Karpas-422 (cell line): ENCODE measurements around the gene UNC5C. TPM values are rescaled to one million over a fixed set of nuclear protein-coding genes. Genes with fewer than 3 reads are reported as not detected.

Source experiments
- DNase-seq: peaks from one replicate; pipeline ENCODE4 v3.0.0-alpha.2; 2015
- H2AFZ ChIP-seq: fragments of 200-600 bp; sonication (generic); 2 replicates; pipeline ENCODE4 v1.6.1; 2014; ENCODE audit warnings: antibody characterized with exemption, low read length, mixed read lengths
- H3K27ac ChIP-seq: fragments of 200-600 bp; sonication (generic); 2 replicates; pipeline ENCODE4 v1.5.1; 2014; ENCODE audit warnings: mild to moderate bottlenecking, low read length, moderate library complexity
- H3K27me3 ChIP-seq: fragments of 200-600 bp; sonication (generic); 2 replicates; pipeline ENCODE4 v1.6.1; 2014; ENCODE audit warnings: low read length, mixed read lengths
- H3K36me3 ChIP-seq: fragments of 200-600 bp; sonication (generic); 2 replicates; pipeline ENCODE4 v1.6.1; 2014; ENCODE audit warnings: low read length, mixed read lengths; ENCODE audit not compliant: insufficient read depth
- H3K4me1 ChIP-seq: fragments of 200-600 bp; sonication (generic); 2 replicates; pipeline ENCODE4 v1.6.1; 2014; ENCODE audit warnings: mild to moderate bottlenecking, low read length, mixed read lengths
- H3K4me2 ChIP-seq: fragments of 200-600 bp; sonication (generic); 2 replicates; pipeline ENCODE4 v1.6.1; 2014; ENCODE audit warnings: low read length, low read depth, mild to moderate bottlenecking; ENCODE audit not compliant: poor library complexity, severe bottlenecking
- H3K4me3 ChIP-seq: fragments of 200-600 bp; sonication (generic); 2 replicates; pipeline ENCODE4 v1.5.1; 2014; ENCODE audit warnings: mild to moderate bottlenecking, antibody characterized with exemption, low read length, mixed read lengths
- H3K79me2 ChIP-seq: fragments of 200-600 bp; sonication (generic); 2 replicates; pipeline ENCODE4 v1.6.1; 2014; ENCODE audit warnings: mild to moderate bottlenecking, low read length, mixed read lengths
- H3K9ac ChIP-seq: fragments of 200-600 bp; sonication (generic); 2 replicates; pipeline ENCODE4 v1.6.0; 2014; ENCODE audit warnings: low read length
- H3K9me2 ChIP-seq: fragments of 200-600 bp; sonication (generic), shearing (Covaris generic); replicated peaks from 2 replicates; pipeline ENCODE4 v1.6.0; 2014; ENCODE audit warnings: mild to moderate bottlenecking, low read length, moderate library complexity; ENCODE audit not compliant: insufficient read depth
- H3K9me3 ChIP-seq: fragments of 300-700, 200-600 bp; sonication (generic); 2 replicates; pipeline ENCODE4 v1.6.1; 2014; ENCODE audit warnings: low read length, mixed read lengths
- H4K20me1 ChIP-seq: fragments of 200-600 bp; sonication (generic); 2 replicates; pipeline ENCODE4 v1.6.1; 2014; ENCODE audit warnings: mild to moderate bottlenecking, antibody characterized with exemption, low read length, low read depth; ENCODE audit not compliant: insufficient read depth
- total RNA-seq: library from RNA; depleted of rRNA; stranded (reverse); fragments of >200 nt; shearing (Covaris generic); gene quantifications from 2 replicates; pipeline ENCODE4 v1.2.3, GENCODE V29; 2014; ENCODE audit warnings: low replicate concordance

UNC5C gene
- total RNA-seq, 1 experiment from 2014 or later = not detected

DNA sequence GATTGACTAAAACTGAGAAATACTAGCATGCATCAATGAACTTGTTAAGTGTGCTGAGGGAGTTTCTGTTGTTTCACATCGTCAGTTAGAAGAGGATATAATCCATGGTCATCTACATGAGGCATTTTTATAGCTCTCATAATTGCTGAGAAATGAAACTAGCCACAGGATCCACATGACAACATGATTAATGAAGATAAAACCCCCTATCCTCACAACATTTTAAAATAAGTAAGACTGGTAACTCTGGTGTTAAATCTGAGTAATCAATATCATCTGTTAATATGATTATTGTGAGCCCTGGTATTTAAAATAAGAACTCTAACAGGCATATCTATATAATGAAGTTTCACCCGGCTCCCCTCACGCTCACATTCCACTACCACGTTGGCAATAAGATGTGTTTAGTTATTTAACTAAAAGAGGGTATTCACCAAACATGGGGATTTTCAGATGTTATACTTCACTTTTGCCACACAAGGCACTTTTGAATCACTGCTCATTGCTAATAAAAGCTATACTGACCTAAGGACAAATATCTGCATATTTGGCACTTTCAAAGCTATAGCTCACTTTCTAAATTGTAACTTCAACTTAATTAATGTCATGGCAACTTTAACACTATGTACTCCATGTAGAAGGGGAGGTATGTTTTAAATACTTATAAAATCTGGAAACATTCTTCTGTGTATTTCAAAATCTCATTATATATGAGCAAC lies 6.7 kb downstream of the UNC5C start:
- no peak overlapping the region for H3K9ac ChIP-seq
- no peaks in the 10 kb centered on the region for H4K20me1 ChIP-seq
- no peak for DNase-seq
- H3K4me2 ChIP-seq = no peak overlapping the region
- H3K9me3 ChIP-seq = no peaks in the 10 kb centered on the region; the same call in none of the 2 replicates
- no peak overlapping the region for H2AFZ ChIP-seq
- no peaks in the 10 kb centered on the region for H3K79me2 ChIP-seq
- no peaks in the 10 kb centered on the region for H3K36me3 ChIP-seq
- no peak overlapping the region for H3K4me3 ChIP-seq
- H3K9me2 ChIP-seq = no peaks in the 10 kb centered on the region
- H3K4me1 ChIP-seq = no peaks in the 10 kb centered on the region
- H3K27me3 ChIP-seq = no peaks in the 10 kb centered on the region
- no peak overlapping the region for H3K27ac ChIP-seq

DNA sequence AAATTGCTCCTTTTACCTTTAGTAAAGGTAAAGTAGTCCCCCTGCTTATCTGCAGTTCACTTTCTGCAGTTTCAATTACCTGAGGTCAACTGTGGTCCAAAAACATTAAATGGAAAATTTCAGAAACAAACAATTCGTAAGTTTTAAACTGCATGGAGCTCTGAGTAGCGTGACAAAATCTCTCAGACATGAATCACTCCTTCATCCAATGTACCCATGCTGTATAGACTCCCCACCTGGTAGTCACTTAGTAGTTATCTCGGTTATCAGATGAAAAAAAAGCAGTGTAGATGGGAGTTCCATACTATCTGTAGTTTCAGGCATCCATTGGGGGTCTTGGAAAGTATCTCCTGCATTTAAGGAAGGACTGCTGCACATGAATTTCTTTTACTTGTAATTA lies 7.7 kb downstream of the UNC5C start:
- Histone ChIP-seq H2AFZ (no peak overlapping the region), H3K4me1 (no peaks in the 10 kb centered on the region), H3K4me3 (no peak overlapping the region), H3K4me2 (no peak overlapping the region), H4K20me1 (no peaks in the 10 kb centered on the region), H3K9me2 (no peaks in the 10 kb centered on the region), H3K27ac (no peak overlapping the region), H3K9ac (no peak overlapping the region), H3K79me2 (no peaks in the 10 kb centered on the region), H3K9me3 (no peaks in the 10 kb centered on the region; the same call in none of the 2 replicates), H3K27me3 (no peaks in the 10 kb centered on the region), H3K36me3 (no peaks in the 10 kb centered on the region)
- no peak for DNase-seq

DNA sequence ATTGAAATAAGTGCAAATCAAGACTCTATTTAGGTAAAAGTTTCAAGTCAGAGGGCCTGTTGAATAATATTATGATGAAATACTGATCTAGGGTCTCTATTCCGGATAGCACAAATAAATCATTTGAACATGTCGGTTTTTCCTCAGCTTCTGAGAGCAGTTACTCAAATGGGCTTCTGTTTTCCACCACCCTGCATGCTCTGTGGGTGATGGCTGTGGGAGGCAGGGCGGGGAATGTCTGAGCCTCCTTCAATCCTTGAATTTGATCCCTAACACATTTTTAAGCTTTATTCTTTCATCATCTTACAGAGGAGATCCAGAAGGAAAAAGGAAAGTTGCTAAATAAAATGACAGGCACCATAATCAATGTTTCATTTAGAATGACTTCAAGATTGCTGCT lies 8.5 kb downstream of the UNC5C start:
- Histone ChIP-seq H3K4me1 (no peaks in the 10 kb centered on the region), H3K4me2 (no peak overlapping the region), H3K27me3 (no peaks in the 10 kb centered on the region), H4K20me1 (no peaks in the 10 kb centered on the region), H3K27ac (no peak overlapping the region), H3K9me3 (no peaks in the 10 kb centered on the region; the same call in 1 of the 2 replicates), H3K36me3 (no peaks in the 10 kb centered on the region), H3K9ac (no peak overlapping the region), H3K9me2 (no peaks in the 10 kb centered on the region), H3K4me3 (no peak overlapping the region), H3K79me2 (no peaks in the 10 kb centered on the region), H2AFZ (no peak overlapping the region)
- no peak for DNase-seq

DNA sequence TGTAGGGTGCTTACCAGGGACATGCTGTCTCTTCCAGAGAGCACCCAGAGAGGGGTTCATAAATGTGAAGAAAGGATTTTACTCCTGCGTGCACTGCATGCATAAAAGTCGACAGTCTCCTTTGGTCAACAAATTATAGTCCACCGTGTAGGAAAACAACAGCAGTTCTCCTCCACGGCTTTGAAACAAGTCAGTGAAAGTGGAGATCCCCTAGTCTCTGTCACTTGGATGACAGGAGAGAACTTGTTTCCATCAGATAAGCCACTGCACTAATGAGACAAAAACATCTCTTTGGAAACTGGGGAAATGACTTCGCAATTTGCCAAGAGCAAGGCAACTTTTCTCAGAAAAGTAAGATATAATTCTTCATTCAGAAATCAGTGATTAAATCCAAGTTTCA lies 9.7 kb downstream of the UNC5C start:
- no peak overlapping the region for H3K4me2 ChIP-seq
- H3K9me3 ChIP-seq = no peaks in the 10 kb centered on the region; the same call in 1 of the 2 replicates
- H2AFZ ChIP-seq = no peak overlapping the region
- H3K27me3 ChIP-seq = no peaks in the 10 kb centered on the region
- no peak overlapping the region for H3K27ac ChIP-seq
- no peaks in the 10 kb centered on the region for H3K9me2 ChIP-seq
- H3K9ac ChIP-seq = no peak overlapping the region
- no peaks in the 10 kb centered on the region for H3K36me3 ChIP-seq
- no peaks in the 10 kb centered on the region for H3K4me1 ChIP-seq
- H4K20me1 ChIP-seq = no peaks in the 10 kb centered on the region
- no peak overlapping the region for H3K4me3 ChIP-seq
- DNase-seq = no peak
- H3K79me2 ChIP-seq = no peaks in the 10 kb centered on the region

DNA sequence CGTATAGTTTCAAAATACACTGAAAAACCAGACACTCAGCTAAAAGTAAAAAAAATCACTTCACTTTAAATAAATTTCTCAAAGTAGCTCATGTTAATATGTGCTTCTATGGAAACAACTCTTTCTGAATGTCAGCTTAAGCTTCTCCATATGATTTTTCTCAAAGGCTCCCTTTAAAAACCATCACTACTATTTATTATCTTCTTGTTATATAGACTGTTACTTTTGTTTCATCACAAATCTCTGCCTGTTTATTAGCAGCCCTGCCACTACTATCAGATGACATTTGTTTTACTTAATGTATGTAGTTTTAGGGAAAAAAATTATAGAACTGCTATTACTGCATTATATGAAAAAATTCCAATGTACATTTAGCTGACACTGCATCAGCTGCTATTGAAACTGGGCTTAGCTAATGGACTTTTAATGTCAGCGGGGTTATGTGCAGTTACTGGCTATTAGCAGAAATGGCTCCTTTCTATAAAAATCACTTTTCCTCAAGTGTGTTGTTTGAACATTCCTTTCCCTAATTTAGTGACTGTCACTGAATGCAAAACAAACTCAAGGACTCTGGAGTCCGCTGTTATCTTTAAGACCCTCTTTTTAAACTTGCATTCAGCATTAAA lies 10.8 kb downstream of the UNC5C start:
- Histone ChIP-seq H3K9me3 (no peaks in the 10 kb centered on the region; the same call in 1 of the 2 replicates), H3K4me3 (no peak overlapping the region), H3K36me3 (no peaks in the 10 kb centered on the region), H3K79me2 (no peaks in the 10 kb centered on the region), H4K20me1 (no peaks in the 10 kb centered on the region), H3K27ac (no peak overlapping the region), H2AFZ (no peak overlapping the region), H3K4me2 (no peak overlapping the region), H3K9ac (no peak overlapping the region), H3K27me3 (no peaks in the 10 kb centered on the region), H3K4me1 (no peaks in the 10 kb centered on the region), H3K9me2 (no peaks in the 10 kb centered on the region)
- no peak for DNase-seq

DNA sequence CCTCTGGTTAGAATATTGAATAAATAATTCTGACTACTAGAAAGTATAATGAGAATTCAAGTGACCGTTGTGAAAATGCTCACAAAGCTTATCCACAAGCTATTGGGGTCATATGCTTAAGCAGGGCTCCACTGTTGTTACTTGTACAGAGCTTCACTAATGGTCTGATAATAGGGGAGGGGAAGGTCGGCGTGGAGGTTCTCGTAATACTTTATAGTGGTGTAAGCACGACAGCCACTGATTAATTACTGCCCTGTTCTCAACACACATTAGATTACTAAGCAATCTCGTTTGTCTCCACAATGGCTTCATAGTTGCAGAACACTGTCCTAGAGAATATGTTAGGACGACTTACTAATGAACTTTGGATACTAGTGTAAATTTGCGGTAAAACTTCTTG lies 11.6 kb downstream of the UNC5C start:
- no peak overlapping the region for H3K4me3 ChIP-seq
- H3K27me3 ChIP-seq = no peaks in the 10 kb centered on the region
- H3K4me2 ChIP-seq = no peak overlapping the region
- H3K36me3 ChIP-seq = no peaks in the 10 kb centered on the region
- no peak overlapping the region for H2AFZ ChIP-seq
- H3K9me3 ChIP-seq = no peaks in the 10 kb centered on the region; the same call in 1 of the 2 replicates
- no peaks in the 10 kb centered on the region for H3K4me1 ChIP-seq
- H4K20me1 ChIP-seq = no peaks in the 10 kb centered on the region
- H3K79me2 ChIP-seq = no peaks in the 10 kb centered on the region
- H3K27ac ChIP-seq = no peak overlapping the region
- DNase-seq = no peak
- no peak overlapping the region for H3K9ac ChIP-seq
- no peaks in the 10 kb centered on the region for H3K9me2 ChIP-seq

DNA sequence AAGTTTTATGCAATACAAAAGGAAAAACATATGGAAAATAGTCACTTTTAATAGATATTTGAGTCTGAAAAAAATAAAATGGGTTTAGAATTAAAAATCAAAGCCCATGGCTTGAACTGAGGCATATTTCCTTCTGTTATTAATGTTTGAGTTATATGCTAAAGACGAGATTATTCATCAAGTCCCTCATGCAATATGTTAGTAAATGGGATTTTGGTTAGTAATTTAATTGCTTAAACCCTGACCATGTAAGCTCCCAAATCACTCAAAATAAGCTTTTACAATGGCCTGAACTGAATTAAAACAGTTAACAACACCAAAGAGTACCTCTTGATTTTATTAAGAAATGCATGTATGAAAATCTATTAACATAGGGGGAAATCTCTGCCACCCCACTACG lies 12.1 kb downstream of the UNC5C start:
- H3K27ac ChIP-seq = no peak overlapping the region
- no peaks in the 10 kb centered on the region; the same call in 1 of the 2 replicates for H3K9me3 ChIP-seq
- H3K79me2 ChIP-seq = no peaks in the 10 kb centered on the region
- no peaks in the 10 kb centered on the region for H4K20me1 ChIP-seq
- no peaks in the 10 kb centered on the region for H3K4me1 ChIP-seq
- H3K9me2 ChIP-seq = no peaks in the 10 kb centered on the region
- no peak overlapping the region for H3K4me3 ChIP-seq
- H3K27me3 ChIP-seq = no peaks in the 10 kb centered on the region
- H3K4me2 ChIP-seq = no peak overlapping the region
- DNase-seq = no peak
- no peak overlapping the region for H3K9ac ChIP-seq
- H3K36me3 ChIP-seq = no peaks in the 10 kb centered on the region
- H2AFZ ChIP-seq = no peak overlapping the region

DNA sequence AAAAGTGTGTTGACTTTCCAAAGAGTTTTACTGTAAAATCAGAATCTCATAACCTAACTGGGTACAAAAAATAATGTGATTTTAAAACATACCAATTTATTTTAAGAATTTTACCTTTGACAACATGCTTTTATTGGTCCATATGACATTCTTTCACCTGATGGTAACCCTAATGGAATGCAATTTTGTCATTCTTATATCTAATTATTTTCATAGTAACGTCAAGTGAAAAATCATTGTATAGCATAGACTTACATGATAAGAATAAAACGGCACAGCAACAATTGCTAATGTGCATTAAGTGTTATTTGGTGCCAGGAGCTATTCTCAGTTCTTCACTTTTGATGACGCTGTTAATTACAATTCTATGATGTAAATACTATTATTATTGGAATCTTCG lies 13.6 kb downstream of the UNC5C start:
- Histone ChIP-seq H3K4me1 (no peaks in the 10 kb centered on the region), H3K27me3 (no peaks in the 10 kb centered on the region), H3K4me3 (no peak overlapping the region), H2AFZ (no peak overlapping the region), H3K79me2 (no peaks in the 10 kb centered on the region), H3K9me3 (no peaks in the 10 kb centered on the region; the same call in 1 of the 2 replicates), H3K4me2 (no peak overlapping the region), H3K9me2 (no peaks in the 10 kb centered on the region), H4K20me1 (no peaks in the 10 kb centered on the region), H3K27ac (no peak overlapping the region), H3K9ac (no peak overlapping the region), H3K36me3 (no peaks in the 10 kb centered on the region)
- no peak for DNase-seq
